ENCODE results near the gene SPTBN1.

- TF ChIP-seq GATA2 (IDR thresholded peaks at IDR 0.05; ENCODE audit: low read depth, low read length) (no peak), GATA3 (IDR thresholded peaks at IDR 0.05; ENCODE audit: low read depth, low read length) (no peak)
Observed at GRCh38 chr2:54574860-54575247, 118.7 kb downstream of the SPTBN1 start.

Measured in SH-SY5Y (cell line).